ENCODE results near the gene GPBP1L1. TPM values are rescaled to one million over a fixed set of nuclear protein-coding genes. Genes with fewer than 3 reads are reported as not detected.

The GPBP1L1 gene
- total and polyA plus RNA-seq, 9 of the 15 experiments (the other 6 are each of a cell fraction or from before 2014, with no cell fraction given), result 86.0 to 216 (median 138) TPM

GRCh38 chr1:45713711-45714110, 27.4 kb upstream of the GPBP1L1 start:
- Histone ChIP-seq H3K79me2 (ENCODE audit: control insufficient read depth, insufficient read depth, low read length) (no peaks in the 10 kb centered on the region), H3K27ac (ENCODE audit: extremely low read depth, low read depth, low read length) (no peak overlapping the region), H3K36me3 (ENCODE audit: control insufficient read depth, insufficient read depth, low read length) (0 out of 3 replicates have a peak, but pooled peaks cover 3% of the 10 kb centered on the region), H3K9me3 (replicated peaks; ENCODE audit: control insufficient read depth, insufficient read depth, low read depth, low read length) (no peaks in the 10 kb centered on the region), H3K4me2 (ENCODE audit: insufficient read depth, low read length) (no peak overlapping the region), H3K4me3 (no peak overlapping the region), H2AFZ (ENCODE audit: low read depth, low read length) (no peak overlapping the region), H3K9ac (ENCODE audit: insufficient read depth in 1 of 2, low read depth in 2 of 2, low read length in 2 of 2) (no peak overlapping the region), H3K9me1 (ENCODE audit: control insufficient read depth, insufficient read depth, low read length) (no peaks in the 10 kb centered on the region), H3K4me1 (replicated peaks in 1 of 2; ENCODE audit: control insufficient read depth in 2 of 2, insufficient read depth in 2 of 2, low read length in 2 of 2) (no peaks in the 10 kb centered on the region), H3K27me3 (ENCODE audit: control insufficient read depth in 2 of 2, insufficient read depth in 2 of 2, low read length in 2 of 2) (no peaks in the 10 kb centered on the region), H4K20me1 (replicated peaks; ENCODE audit: control insufficient read depth, insufficient read depth, low read length) (no peaks in the 10 kb centered on the region)
- DNase-seq (ENCODE audit: extremely low read depth in 1 of 4, low spot score in 3 of 4) (no peak), FAIRE-seq (no peak), ATAC-seq (no peak)
- ChIA-PET CTCF (ENCODE audit: low intra/inter-chr PET ratio) (no interaction called here), POLR2A (interaction anchor here (0.8 to 1.1 kb wide), 2 partner anchors 9 to 20 kb away, joined by 3 to 4 read pairs; no protein-coding TSS in a partner anchor)
- 50% methylated on average over 3 of the region's 3 CpGs for WGBS (ENCODE audit: insufficient coverage, low coverage, missing lambda C conversion rate)
- intact Hi-C loops (cut with micrococcal nuclease), result no loop called here
- TF ChIP-seq NFIC (IDR thresholded peaks at IDR 0.05) (peak; percentile 40; the same call in 1 of the 2 replicates), ZNF121 (CRISPR knock-in tag; conservative IDR thresholded peaks at IDR 0.05) (peak; percentile 61), ZNF512 (tag; IDR thresholded peaks at IDR 0.05) (no peak), RBM25 (IDR thresholded peaks at IDR 0.05; ENCODE audit: low read depth, low read length, severe bottlenecking) (peak; percentile 56)
- in situ Hi-C loops (cut with MboI), result no loop called here
- BruUV-seq (replicated peaks), result no TSS peak

- POLR2A ChIA-PET, result interaction anchor here (0.8 to 1.8 kb wide), 6 partner anchors 8 to 33 kb away, joined by 3 to 5 read pairs (median 4); no protein-coding TSS in a partner anchor
- H3K79me2 ChIP-seq (ENCODE audit: control insufficient read depth, insufficient read depth, low read length), result no peaks in the 10 kb centered on the region
- H3K36me3 ChIP-seq (ENCODE audit: control insufficient read depth, insufficient read depth, low read length), result no peaks in the 10 kb centered on the region
- 94% methylated on average over 1 of the region's 1 CpG for WGBS (ENCODE audit: insufficient coverage, low coverage, missing lambda C conversion rate)
- H4K20me1 ChIP-seq (replicated peaks; ENCODE audit: control insufficient read depth, insufficient read depth, low read length), result no peaks in the 10 kb centered on the region
- TF ChIP-seq RFX1 (IDR thresholded peaks at IDR 0.05) (peak; percentile 16; the same call in 1 of the 2 replicates), THRAP3 (IDR thresholded peaks at IDR 0.05; ENCODE audit: borderline replicate concordance) (no peak)
- H3K27ac ChIP-seq (ENCODE audit: extremely low read depth, low read depth, low read length), result no peak overlapping the region
- in situ Hi-C loops (cut with MboI) (no loop called here), intact Hi-C loops (cut with micrococcal nuclease) (no loop called here)
- H3K4me1 ChIP-seq (replicated peaks in 1 of 2; ENCODE audit: control insufficient read depth in 2 of 2, insufficient read depth in 2 of 2, low read length in 2 of 2), result no peaks in the 10 kb centered on the region
- H3K27me3 ChIP-seq (ENCODE audit: control insufficient read depth in 2 of 2, insufficient read depth in 2 of 2, low read length in 2 of 2), result no peaks in the 10 kb centered on the region
- H3K9me1 ChIP-seq (ENCODE audit: control insufficient read depth, insufficient read depth, low read length), result no peaks in the 10 kb centered on the region
- no peaks in the 10 kb centered on the region; the same call in 1 of the 2 replicates for H3K9me3 ChIP-seq (replicated peaks; ENCODE audit: control insufficient read depth, insufficient read depth, low read depth, low read length)
- H3K4me2 ChIP-seq (ENCODE audit: insufficient read depth, low read length), result no peak overlapping the region
- FAIRE-seq (no peak), ATAC-seq (no peak), DNase-seq (ENCODE audit: extremely low read depth in 1 of 4, low spot score in 3 of 4) (no peak)
- no peak overlapping the region for H3K9ac ChIP-seq (ENCODE audit: insufficient read depth in 1 of 2, low read depth in 2 of 2, low read length in 2 of 2)
- CTCF ChIA-PET (ENCODE audit: low intra/inter-chr PET ratio), result no interaction called here
- no peak overlapping the region for H2AFZ ChIP-seq (ENCODE audit: low read depth, low read length)
- no TSS peak for BruUV-seq (replicated peaks)
- H3K4me3 ChIP-seq, result no peak overlapping the region
Observed at GRCh38 chr1:45704637-45705036, 18.3 kb upstream of the GPBP1L1 start.

All from K562 (cell line).